Activated CD4-positive, alpha-beta T cell treated with anti-CD3 and anti-CD28 coated beads, Interleukin-2, amount 10 ng/mL, durations not matched to agents 24 days and 14 days (primary cell): ENCODE measurements around the gene UBL4B. TPM values are rescaled to one million over a fixed set of nuclear protein-coding genes. Genes with fewer than 3 reads are reported as not detected.

Experiments
- DNase-seq: peaks from one replicate; pipeline ENCODE4 v3.0.0; 2022
- H3K27ac Mint-ChIP-seq: one replicate; pipeline ENCODE4 v1.8.0; 2022; ENCODE audit warnings: mild to moderate bottlenecking, mixed read lengths
- H3K27me3 Mint-ChIP-seq: one replicate; pipeline ENCODE4 v1.8.0; 2022; ENCODE audit warnings: mixed read lengths
- H3K36me3 Mint-ChIP-seq: one replicate; pipeline ENCODE4 v1.8.0; 2022; ENCODE audit warnings: low read depth, mild to moderate bottlenecking, mixed read lengths
- H3K4me1 Mint-ChIP-seq: one replicate; pipeline ENCODE4 v1.8.0; 2021; ENCODE audit warnings: mixed read lengths
- H3K4me3 Mint-ChIP-seq: one replicate; pipeline ENCODE4 v1.8.0; 2022; ENCODE audit warnings: mild to moderate bottlenecking, moderate library complexity, mixed read lengths
- H3K9me3 Mint-ChIP-seq: one replicate; pipeline ENCODE4 v1.8.0; 2021; ENCODE audit warnings: mixed read lengths
- intact Hi-C: fragments of 100-400 bp; cut with micrococcal nuclease; formaldehyde crosslinking; loops from one replicate; pipeline ENCODE4 v1.15.1; 2023
- total RNA-seq: library from RNA; stranded (reverse); gene quantifications from 2 replicates; pipeline ENCODE4 v1.2.3, GENCODE V29; 2022

The UBL4B gene
- total RNA-seq, 1 donor from 2014 or later = not detected

DNA sequence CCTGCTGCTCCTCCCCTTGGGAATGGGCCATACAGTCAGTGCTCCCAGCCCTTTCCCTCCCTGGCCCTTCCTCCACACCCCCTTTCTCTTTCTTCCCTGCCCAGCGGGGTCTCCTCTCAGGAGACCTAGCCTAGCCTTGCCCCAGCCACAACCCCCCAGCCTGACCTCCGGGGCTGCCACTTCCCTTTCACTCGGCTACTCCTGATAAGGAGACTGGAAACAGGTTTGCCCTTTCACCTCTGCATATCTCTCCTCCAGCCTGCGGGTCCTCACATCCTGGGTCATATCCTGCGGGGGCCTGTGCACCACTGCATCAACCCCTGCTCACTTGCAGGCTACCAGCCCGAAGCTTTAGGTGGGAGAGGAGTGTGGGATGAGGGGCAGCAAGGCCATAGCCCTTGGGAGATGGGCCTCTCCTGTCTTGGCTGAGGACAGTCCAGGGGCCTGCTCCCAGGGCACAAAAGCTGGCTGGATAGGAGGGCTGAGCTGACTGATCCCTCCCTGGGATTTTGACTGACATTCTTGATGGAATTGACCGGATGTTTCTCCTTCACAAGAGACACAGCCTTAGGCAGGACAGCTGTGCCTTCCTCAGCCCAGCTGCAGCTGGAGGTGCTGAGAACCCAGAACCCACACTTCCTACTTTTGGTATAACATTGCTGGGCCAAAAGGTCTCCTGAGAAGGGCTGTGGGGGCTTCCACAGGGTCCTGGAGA, 22.5 kb upstream of the UBL4B start:
- intact Hi-C loops = no loop called here
- no peak overlapping the region for H3K4me3 Mint-ChIP-seq
- no peaks in the 10 kb centered on the region for H3K9me3 Mint-ChIP-seq
- H3K27ac Mint-ChIP-seq = no peak overlapping the region
- no peak for DNase-seq
- peaks cover 7% of the 10 kb centered on the region for H3K4me1 Mint-ChIP-seq
- no peaks in the 10 kb centered on the region for H3K36me3 Mint-ChIP-seq
- peaks cover 49% of the 10 kb centered on the region for H3K27me3 Mint-ChIP-seq

- DNase-seq = no peak
- Mint-ChIP-seq H3K27me3 (peaks cover 40% of the 10 kb centered on the region), H3K4me1 (no peaks in the 10 kb centered on the region), H3K9me3 (no peaks in the 10 kb centered on the region), H3K27ac (no peak overlapping the region), H3K36me3 (no peaks in the 10 kb centered on the region), H3K4me3 (no peak overlapping the region)
- intact Hi-C loops = no loop called here
These were observed 20.9 kb upstream of the UBL4B start for GRCh38 chr1:110091381-110091780.

DNA sequence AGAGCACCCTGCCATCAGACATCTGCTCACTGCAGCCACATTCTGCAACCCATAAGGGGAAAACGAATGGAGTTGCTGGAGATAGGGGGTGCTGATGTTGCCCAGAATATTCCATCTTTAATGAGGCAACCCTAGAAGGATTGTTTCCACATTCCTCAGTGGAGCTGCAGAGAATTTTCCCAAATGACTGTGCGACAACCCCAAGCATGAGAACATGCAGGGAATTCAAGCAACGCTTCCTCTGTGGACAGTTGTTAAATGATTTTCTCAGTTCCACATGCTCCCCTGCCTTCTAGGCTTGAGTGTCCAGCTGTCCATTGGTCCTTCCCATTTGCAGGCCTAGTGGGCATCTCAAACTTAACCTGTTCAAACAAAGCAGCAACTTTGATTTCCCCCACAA, 20.5 kb upstream of the UBL4B start:
- Mint-ChIP-seq H3K27ac (no peak overlapping the region), H3K9me3 (no peaks in the 10 kb centered on the region), H3K36me3 (no peaks in the 10 kb centered on the region), H3K4me1 (no peaks in the 10 kb centered on the region), H3K4me3 (no peak overlapping the region), H3K27me3 (peaks cover 38% of the 10 kb centered on the region)
- DNase-seq = no peak
- intact Hi-C loops = no loop called here

GRCh38 chr1:110092991-110093390, 19.3 kb upstream of the UBL4B start:
- no peaks in the 10 kb centered on the region for H3K4me1 Mint-ChIP-seq
- intact Hi-C loops = no loop called here
- H3K27me3 Mint-ChIP-seq = peaks cover 30% of the 10 kb centered on the region
- H3K9me3 Mint-ChIP-seq = no peaks in the 10 kb centered on the region
- no peak overlapping the region for H3K4me3 Mint-ChIP-seq
- H3K36me3 Mint-ChIP-seq = no peaks in the 10 kb centered on the region
- no peak for DNase-seq
- no peak overlapping the region for H3K27ac Mint-ChIP-seq

DNA sequence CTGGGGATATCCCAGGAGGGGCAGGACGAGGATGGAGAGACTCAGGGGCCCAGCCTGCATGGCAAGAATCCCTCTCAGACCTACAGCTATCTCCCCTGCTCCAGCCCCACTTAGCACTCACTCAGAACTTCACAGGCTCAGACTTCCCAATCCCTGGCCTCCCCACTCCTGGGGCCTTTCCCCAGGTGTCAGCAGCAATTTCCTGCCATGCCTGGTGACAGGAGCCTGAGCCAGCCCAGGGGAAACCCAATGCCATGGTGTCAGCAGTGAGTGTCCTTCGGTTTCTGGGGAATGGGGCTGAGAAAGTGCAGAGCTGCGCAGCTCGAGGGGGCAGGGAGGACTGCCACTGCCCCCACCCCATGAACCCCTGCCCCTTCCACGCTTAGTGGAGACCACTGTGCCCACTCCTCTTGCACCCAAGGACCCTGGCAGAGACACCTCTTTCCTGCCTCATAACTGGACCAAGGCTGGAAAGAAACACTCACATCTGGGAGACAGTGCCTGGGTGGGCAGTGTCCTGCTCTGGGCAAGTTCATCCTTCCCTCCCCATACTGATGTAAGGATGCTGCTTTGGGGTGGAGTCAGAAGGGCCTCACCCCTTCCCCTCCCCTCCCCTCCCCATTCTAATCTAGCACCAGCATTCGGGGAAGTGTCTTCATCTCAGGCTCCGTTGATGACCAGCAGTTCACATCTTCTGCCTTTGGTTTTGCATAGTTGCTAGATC, 17.1 kb upstream of the UBL4B start:
- H3K4me1 Mint-ChIP-seq = no peaks in the 10 kb centered on the region
- no peak for DNase-seq
- no peak overlapping the region for H3K27ac Mint-ChIP-seq
- H3K27me3 Mint-ChIP-seq = peaks cover 36% of the 10 kb centered on the region
- no peaks in the 10 kb centered on the region for H3K36me3 Mint-ChIP-seq
- H3K4me3 Mint-ChIP-seq = no peak overlapping the region
- intact Hi-C loops = no loop called here
- no peaks in the 10 kb centered on the region for H3K9me3 Mint-ChIP-seq

DNA sequence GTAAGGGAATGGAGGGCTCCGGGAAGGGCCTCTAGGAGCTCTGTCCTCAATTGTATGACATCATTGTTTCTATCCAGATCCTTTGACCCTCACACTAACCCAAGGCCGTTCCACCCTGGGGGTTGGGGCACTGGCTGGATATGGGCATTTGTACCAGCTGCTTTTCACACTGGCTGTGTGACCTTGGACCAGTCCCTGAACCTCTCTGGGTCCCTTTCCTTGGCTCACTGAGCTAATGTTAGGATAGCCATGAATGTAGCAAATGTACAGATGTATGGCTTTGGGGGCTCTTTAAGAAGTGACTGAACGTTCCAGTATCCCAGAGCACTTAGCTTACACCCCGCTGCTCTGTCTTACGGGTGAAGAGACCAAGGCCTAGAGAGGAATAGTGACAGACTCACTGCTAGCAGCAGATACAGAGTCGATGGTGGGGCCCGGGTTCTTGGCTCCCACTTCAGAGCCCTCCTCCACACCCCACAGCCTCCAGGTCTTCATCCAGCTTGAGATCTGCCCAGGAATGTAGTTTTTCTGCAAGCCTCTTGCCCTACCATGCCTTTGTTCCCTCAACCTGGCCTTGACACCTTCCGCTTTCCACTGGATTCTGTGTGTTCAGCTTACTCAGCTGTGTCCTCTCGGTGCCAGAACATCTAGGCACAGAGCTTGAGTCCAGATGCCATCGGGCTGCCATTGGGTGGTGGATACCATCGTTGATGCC, 14.6 kb upstream of the UBL4B start:
- DNase-seq = no peak
- Mint-ChIP-seq H3K27me3 (peaks cover 24% of the 10 kb centered on the region), H3K4me3 (no peak overlapping the region), H3K36me3 (no peaks in the 10 kb centered on the region), H3K4me1 (no peaks in the 10 kb centered on the region), H3K27ac (no peak overlapping the region), H3K9me3 (no peaks in the 10 kb centered on the region)
- intact Hi-C loops = no loop called here

DNA sequence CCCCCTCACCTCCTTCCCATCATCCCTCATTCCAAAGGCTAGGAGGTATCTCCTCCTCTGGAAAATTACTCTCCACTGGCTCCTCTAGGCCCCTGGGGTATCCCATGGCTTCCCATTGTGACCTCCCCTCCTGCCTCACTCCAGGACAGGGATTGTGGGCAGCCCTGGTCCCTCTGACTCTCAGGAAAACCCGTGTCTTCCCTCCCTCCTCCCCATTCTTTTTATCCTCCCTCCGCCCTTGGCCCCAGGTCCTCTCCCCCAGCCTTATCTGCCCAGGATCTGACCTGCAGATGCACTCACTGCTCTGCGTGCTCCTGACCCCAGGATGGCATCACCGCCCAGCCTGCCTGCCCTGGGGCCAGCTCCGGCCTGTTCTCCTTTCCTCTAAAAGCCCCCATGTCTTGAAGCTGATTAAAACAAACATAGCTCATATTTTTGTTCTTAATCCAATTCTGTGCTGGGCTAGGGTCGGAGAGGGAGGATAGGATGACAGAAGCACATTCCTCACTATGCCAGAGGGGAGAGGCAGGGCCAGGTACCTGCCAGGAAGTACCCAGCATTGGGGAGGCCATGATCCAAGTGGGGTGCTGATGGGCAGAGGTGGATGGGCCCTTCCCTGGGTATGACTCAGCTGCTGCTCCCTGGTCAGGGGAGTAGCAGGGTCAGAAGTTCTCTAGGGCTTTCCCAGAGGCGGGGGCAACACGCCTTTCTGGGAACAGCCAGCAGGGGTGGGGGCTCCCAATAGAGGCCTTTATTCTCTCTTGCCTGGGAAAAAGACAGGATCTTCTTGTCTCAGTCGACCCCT, 13.8 kb upstream of the UBL4B start:
- Mint-ChIP-seq H3K4me3 (no peak overlapping the region), H3K36me3 (no peaks in the 10 kb centered on the region), H3K27ac (no peak overlapping the region), H3K4me1 (no peaks in the 10 kb centered on the region), H3K9me3 (no peaks in the 10 kb centered on the region), H3K27me3 (peaks cover 20% of the 10 kb centered on the region)
- intact Hi-C loops = no loop called here
- DNase-seq = no peak

- Mint-ChIP-seq H3K36me3 (no peaks in the 10 kb centered on the region), H3K4me1 (no peaks in the 10 kb centered on the region), H3K27me3 (peaks cover 18% of the 10 kb centered on the region), H3K4me3 (no peak overlapping the region), H3K27ac (no peak overlapping the region), H3K9me3 (no peaks in the 10 kb centered on the region)
- intact Hi-C loops = no loop called here
- DNase-seq = no peak
These were observed 11.9 kb upstream of the UBL4B start for GRCh38 chr1:110100335-110100734.

DNA sequence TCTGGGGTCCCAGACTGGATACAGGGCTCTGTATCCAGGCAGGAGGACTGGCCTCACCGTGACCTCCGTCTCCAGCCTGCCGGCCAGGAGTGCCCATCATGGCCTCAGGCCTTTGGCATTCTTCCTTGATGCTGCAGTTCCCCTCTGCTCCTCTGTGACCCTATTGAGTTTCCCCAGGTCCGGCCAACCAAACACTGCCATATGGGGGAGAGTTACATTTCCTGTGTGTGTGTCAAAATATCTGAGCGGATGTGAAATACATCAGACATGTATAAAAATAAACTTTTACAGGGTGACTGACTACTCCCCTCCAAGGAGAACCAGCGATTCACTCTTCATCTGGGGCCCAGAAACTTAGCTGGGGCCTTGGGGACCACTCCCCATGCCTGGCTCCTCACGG, 10.2 kb upstream of the UBL4B start:
- H3K27me3 Mint-ChIP-seq = peaks cover 8% of the 10 kb centered on the region
- intact Hi-C loops = no loop called here
- H3K27ac Mint-ChIP-seq = no peak overlapping the region

GRCh38 chr1:110106013-110106941, 6.0 kb upstream of the UBL4B start:
- Mint-ChIP-seq H3K27me3 (peaks cover 10% of the 10 kb centered on the region), H3K36me3 (no peaks in the 10 kb centered on the region), H3K27ac (no peak overlapping the region), H3K4me3 (no peak overlapping the region), H3K4me1 (no peaks in the 10 kb centered on the region), H3K9me3 (no peaks in the 10 kb centered on the region)
- intact Hi-C loops = loop anchor here (1.0 to 2.0 kb wide), 3 partner anchors 18 to 75 kb away; no protein-coding TSS in a partner anchor
- peak; percentile 87 for DNase-seq

More for the DNA sequence above, 10.2 kb upstream of the UBL4B start:
- Mint-ChIP-seq H3K9me3 (no peaks in the 10 kb centered on the region), H3K4me3 (no peak overlapping the region), H3K36me3 (no peaks in the 10 kb centered on the region), H3K4me1 (no peaks in the 10 kb centered on the region)
- DNase-seq = no peak

DNA sequence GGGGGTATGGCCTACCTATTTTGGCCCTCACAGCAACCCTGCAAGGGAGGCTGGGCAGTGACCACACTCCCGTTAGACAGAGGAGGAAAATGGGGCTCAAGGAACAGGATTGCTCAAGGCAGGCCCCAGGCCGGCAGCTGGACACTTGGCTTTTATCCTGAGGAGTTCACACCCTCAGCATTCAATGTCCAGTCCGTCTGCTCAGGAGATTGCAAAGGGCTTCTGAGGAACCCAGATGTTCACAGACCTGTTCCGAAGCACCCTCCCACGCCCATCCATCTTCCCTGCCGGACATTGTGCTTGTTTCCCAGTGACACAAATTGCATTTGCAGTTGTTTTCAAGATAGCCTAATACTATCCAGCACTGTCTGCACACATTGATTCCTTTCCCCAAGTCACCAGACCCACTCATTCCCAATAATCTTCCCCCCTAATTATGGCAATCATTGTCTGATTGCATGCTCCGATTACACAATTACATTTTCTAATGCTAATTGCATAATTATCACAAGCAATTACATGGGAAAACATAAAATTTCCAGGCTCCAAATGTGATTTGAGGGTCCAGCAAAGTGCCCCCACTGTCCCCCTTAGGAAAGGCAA, 4.3 kb upstream of the UBL4B start:
- Mint-ChIP-seq H3K36me3 (no peaks in the 10 kb centered on the region), H3K4me3 (no peak overlapping the region), H3K27ac (no peak overlapping the region), H3K27me3 (peaks cover 13% of the 10 kb centered on the region), H3K9me3 (no peaks in the 10 kb centered on the region), H3K4me1 (no peaks in the 10 kb centered on the region)
- intact Hi-C loops = loop anchor here (2.0 kb wide), 2 partner anchors 55 to 77 kb away; no protein-coding TSS in a partner anchor
- no peak for DNase-seq

DNA sequence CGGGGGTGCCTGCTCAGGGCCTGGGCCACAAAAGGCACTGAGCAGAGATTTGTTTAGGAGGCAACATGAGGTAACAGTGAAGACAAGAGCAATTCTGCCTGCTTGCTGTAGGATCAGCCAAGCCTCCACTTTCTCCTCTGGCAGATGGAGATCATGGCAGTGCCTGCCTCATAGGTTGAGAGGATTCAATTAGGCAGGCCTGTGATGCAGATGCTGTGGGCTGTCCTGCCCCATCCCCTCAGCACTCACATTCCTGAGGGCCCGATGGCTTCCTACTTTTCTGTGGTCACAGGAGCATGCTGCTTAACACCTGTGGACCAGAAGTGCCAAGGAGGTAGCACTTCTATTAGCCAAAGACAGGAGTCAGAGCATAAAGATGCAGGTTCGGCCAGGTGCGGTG, 1.2 kb upstream of the UBL4B start:
- no peak for DNase-seq
- Mint-ChIP-seq H3K9me3 (no peaks in the 10 kb centered on the region), H3K27ac (no peak overlapping the region), H3K4me3 (no peak overlapping the region), H3K4me1 (no peaks in the 10 kb centered on the region), H3K27me3 (peaks cover 19% of the 10 kb centered on the region), H3K36me3 (no peaks in the 10 kb centered on the region)
- intact Hi-C loops = no loop called here
